H54 (cell line): Measurements from ENCODE around the gene RAP1GAP.
"Not testable (repeated sequence)": the region's sequence is repeated elsewhere in the genome, so short reads cannot be mapped to it uniquely, and the experiment has no call there.

ENCODE experiments used
- DNase-seq: peaks from one replicate; pipeline ENCODE4 v3.0.0; 2011; ENCODE audit warnings: low spot score, mixed read lengths; ENCODE audit not compliant: insufficient read length
- FAIRE-seq: peaks from 3 replicates; lab custom pipeline; 2011; peaks lifted over from hg19 to GRCh38; lab: Jason Lieb, UNC
- POLR2A ChIP-seq: IDR thresholded peaks from 2 replicates; pipeline ENCODE4 v1.6.1; 2011; ENCODE audit warnings: low read depth, mild to moderate bottlenecking, low read length

The RAP1GAP gene

GRCh38 chr1:21689661-21690372 is 20.7 kb upstream of the RAP1GAP start:
- FAIRE-seq (no peak), DNase-seq (no peak)

DNA sequence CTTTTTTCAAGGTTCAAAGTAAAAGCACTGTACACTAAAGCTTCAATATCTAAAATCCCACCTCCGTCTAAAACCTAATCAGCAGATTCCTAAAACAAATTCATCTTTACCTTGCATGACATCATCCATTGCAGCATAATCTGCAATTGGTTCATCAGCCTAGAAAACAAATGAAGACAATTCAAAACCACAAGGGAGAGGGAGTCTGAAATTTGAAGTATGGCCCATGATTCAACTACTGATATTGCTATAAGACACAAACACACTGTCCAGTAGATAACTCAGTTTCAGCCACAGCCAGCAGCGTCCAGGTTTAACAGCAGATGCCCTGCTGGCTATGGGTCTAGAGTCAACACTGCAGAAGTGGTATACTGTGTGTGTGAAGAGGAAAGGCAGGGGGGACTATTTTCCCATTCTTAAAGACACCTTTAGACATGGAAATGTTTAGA is 17.9 kb upstream of the RAP1GAP start:
- DNase-seq (no peak), FAIRE-seq (no peak)
- TF ChIP-seq POLR2A, result no peak

More at GRCh38 chr1:21689661-21690372, 20.7 kb upstream of the RAP1GAP start:
- TF ChIP-seq POLR2A, result no peak

- TF ChIP-seq POLR2A, result no peak
- DNase-seq (no peak), FAIRE-seq (no peak)
Measured at GRCh38 chr1:21685946-21686678, 17.0 kb upstream of the RAP1GAP start.

DNA sequence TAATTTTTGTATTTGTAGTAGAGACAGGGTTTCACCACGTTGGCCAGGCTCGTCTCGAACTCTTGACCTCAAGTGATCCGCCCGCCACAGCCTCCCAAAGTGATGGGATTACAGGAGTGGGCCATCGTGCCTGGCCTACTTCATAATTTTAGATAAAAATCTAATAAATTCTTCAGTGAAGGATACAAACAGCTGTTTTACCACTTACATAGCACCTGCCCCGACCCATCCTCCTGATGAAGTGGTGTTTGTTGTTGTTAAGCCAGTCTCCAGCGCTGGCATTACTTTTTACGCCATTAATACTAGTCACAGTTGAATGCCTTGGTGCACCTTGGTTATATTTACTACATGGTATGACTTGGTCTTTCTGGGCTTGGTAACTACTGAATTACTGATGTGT is 12.3 kb upstream of the RAP1GAP start:
- FAIRE-seq (no peak), DNase-seq (no peak)
- no peak for TF ChIP-seq POLR2A

DNA sequence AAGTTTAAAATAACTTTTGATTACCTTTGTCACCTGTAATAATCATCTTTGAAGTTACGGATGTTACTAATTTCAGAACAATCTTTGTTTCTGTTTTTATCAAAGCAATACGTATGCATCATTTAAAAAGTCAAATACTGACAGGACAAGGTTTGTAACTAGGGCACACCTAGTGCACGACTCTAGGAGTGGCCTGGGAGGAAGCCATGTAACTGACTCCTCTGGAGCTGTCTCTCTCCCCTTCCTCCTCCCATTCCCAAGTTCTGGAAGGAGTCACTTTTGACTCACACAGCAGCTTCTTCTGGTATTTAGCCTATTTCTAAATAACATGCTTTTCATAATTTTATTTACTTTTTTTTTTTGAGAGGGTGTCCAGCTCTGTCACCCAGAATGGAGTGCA is 11.8 kb upstream of the RAP1GAP start:
- DNase-seq (no peak), FAIRE-seq (no peak)
- TF ChIP-seq POLR2A, result no peak

DNA sequence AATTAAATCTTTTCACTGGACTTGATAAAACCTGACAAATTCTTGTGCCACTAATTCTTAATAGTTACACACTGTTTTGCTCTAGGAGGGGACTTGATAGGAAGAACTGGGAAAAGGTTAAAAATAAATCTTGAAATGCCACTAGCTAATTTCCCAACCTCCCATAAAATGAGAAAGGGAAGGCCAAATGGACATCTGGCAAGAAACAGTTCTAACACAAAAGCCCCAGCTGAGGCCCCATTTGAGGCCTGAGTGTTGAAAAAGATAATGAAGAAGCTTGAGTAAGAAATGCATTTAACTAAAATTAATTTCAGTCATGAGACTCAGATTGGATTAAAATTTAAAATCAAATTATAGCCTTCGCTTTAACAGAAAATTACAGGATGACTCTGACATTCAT is 11.2 kb upstream of the RAP1GAP start:
- no peak for DNase-seq
- FAIRE-seq, result no peak
- no peak for TF ChIP-seq POLR2A

- no peak for TF ChIP-seq POLR2A
- DNase-seq (no peak), FAIRE-seq (no peak)
Measured at GRCh38 chr1:21677168-21677567, 8.0 kb upstream of the RAP1GAP start.

DNA sequence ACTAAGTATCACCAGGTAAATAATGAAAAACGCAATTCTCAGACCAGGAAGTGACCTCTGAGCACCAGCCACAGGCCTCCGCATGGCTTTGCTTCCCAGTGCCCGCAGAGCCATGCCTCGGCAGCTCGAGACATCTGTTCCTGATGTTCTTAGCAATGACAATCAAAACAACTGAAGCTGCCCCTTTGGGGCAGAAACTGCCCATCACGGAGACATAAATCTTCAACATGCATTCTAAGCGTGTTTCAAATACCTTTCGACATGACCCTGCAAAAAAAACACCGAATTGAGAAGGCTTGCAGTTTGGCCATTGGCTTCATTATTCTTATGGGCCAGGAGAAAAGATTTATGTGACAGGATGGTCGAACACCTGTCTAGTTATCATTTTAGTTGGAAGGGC is 5.8 kb upstream of the RAP1GAP start:
- DNase-seq, result no peak
- no peak for TF ChIP-seq POLR2A
- no peak for FAIRE-seq

GRCh38 chr1:21673853-21674252 is 4.7 kb upstream of the RAP1GAP start:
- not testable (repeated sequence) for DNase-seq, FAIRE-seq

DNA sequence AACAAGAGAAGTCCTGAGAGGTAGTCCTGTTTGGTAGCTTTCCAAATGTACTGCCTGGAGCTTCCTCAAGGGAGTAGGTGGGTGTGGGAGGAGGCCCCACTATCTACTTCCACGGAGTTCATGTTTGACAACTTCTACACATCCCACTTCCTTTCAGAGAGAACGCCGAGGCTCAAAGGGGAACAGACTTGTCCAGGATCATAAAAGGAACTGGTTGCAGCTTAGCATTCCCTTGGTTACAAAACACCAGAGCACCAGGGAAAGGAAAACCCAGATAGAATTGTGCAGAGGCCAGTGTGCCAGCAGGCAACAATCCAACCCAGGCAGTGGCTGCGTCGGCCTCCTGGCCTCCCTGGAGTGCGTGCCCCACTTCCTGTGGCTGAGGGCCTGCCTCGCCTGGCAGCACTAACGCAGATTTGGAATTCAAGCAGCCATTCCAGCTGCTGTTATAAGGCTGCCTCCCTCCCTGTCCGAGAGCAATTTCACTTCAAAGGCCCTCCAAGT is 4.2 kb upstream of the RAP1GAP start:
- TF ChIP-seq POLR2A, result no peak
- DNase-seq (no peak), FAIRE-seq (peak; percentile 84)

DNA sequence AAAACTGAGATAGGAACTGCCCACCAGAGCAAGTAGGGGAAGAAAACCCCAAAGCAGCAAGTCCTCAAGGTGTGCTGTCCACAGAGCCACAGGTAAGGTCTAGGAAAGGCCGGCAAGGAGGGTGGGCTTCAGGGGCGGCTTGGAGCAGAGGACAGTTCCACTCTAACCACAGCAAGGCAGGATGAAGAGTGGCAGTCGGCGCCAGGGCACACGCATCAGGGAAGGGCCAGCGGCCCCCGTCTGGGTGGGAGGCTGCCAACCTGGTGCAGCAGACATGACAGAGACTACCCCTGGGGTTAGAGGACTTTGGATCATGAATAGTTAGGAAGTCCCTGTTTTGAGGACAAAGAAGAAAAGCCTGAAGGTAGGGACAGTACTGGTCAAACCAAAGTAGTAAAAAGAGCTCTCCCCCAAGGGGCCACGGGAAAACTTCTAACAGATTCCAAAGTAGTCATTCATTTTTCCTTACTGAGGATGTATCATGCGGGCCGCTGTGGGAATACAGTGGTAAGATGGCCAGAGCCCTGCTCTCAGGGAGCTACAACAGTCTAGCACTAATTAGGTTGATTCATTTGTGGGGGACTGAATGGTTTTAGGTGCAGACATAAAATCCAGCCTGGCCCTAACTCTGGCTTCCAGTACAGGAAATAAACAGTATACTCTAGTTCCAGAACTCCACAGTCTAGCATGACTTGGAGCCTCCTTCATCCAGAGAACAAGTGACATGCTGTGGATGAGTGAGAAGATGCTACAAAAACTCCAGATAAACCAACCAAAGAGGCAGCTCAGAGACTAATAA is 3.5 kb upstream of the RAP1GAP start:
- FAIRE-seq (no peak), DNase-seq (no peak)
- TF ChIP-seq POLR2A, result no peak

GRCh38 chr1:21671915-21672314 is 2.8 kb upstream of the RAP1GAP start:
- no peak for DNase-seq
- no peak for TF ChIP-seq POLR2A
- no peak for FAIRE-seq

DNA sequence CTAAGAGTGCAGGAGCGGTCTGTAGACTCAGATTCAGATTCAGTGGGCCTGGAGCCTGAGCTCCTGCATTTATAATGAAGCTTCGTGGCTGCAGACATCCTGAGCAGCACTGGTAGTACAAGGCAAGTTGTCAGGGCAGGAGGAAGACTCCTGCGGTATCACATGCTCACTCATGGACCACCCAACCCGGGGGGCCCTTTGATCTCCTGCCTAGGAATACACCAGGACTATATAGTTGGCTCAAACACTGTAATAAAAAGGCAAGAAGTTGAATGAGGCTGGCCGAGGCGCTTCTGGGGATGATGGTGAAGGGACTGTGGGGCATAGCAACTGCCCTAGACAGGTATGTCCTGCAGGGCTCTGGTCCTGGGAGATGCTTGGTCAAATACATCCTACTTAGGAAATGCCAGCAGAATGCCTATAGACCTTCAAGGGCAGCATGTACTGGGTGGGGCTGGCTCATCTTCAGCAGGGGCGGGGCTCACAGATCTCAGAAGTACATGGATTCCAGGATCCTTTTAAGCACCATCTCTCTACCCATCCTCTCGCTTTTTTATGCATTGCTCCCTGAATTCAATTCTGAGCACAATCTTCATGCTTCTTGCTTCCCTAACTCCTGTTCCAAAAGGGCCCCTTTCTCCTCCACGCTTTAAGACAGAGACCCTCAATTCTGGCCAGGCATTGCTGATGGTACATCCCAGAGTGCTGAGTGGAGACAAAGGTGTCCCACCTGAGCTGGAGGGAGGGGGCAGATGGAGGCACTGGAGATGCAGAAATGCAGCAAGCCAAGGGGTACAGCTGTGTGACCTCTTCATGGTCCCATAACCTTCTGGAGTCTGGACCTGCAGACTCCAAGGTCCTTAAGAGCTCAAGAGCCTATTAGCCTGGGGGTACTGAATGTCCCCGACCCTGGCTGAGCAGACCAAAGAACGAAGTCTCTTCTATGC is 2.1 kb upstream of the RAP1GAP start:
- FAIRE-seq (no peak), DNase-seq (no peak)
- no peak for TF ChIP-seq POLR2A
